ENCODE data around the gene PLLP. TPM values are rescaled to one million over a fixed set of nuclear protein-coding genes. Genes with fewer than 3 reads are reported as not detected.
A peak's percentile ranks its signal among the peaks of the same experiment; 100 is the strongest.
"Not testable (repeated sequence)": the region's sequence is repeated elsewhere in the genome, so short reads cannot be mapped to it uniquely, and the experiment has no call there.

PLLP gene
- total RNA-seq, 4 donors from 2014 or later = 9.0 to 49.1 (median 12.2) TPM

GRCh38 chr16:57282510-57283213 is 1.8 kb downstream of the PLLP start:
- no peak for DNase-seq (ENCODE audit: low spot score)
- ATAC-seq (ENCODE audit: low FRiP score) = no peak
- TF ChIP-seq CTCF (IDR thresholded peaks at IDR 0.05) = no peak

- DNase-seq (ENCODE audit: low spot score) (no peak), ATAC-seq (ENCODE audit: low FRiP score) (no peak)
- TF ChIP-seq CTCF (IDR thresholded peaks at IDR 0.05) = no peak
Observed at GRCh38 chr16:57281791-57282190, 2.7 kb downstream of the PLLP start.

GRCh38 chr16:57279780-57280638 is 4.5 kb downstream of the PLLP start:
- DNase-seq (ENCODE audit: low spot score) (no peak), ATAC-seq (ENCODE audit: low FRiP score) (no peak)
- TF ChIP-seq CTCF (IDR thresholded peaks at IDR 0.05) = no peak

GRCh38 chr16:57278494-57278893 is 6.0 kb downstream of the PLLP start:
- DNase-seq (ENCODE audit: low spot score) (no peak), ATAC-seq (ENCODE audit: low FRiP score) (no peak)
- no peak for TF ChIP-seq CTCF (IDR thresholded peaks at IDR 0.05)

- ATAC-seq (ENCODE audit: low FRiP score) (no peak), DNase-seq (ENCODE audit: low spot score) (no peak)
- TF ChIP-seq CTCF (IDR thresholded peaks at IDR 0.05) = no peak
Observed at GRCh38 chr16:57277586-57277985, 6.9 kb downstream of the PLLP start.

- DNase-seq (ENCODE audit: low spot score) (no peak), ATAC-seq (ENCODE audit: low FRiP score) (peak; percentile 39)
- no peak for TF ChIP-seq CTCF (IDR thresholded peaks at IDR 0.05)
Observed at GRCh38 chr16:57276596-57276995, 7.9 kb downstream of the PLLP start.

GRCh38 chr16:57275946-57276345 is 8.5 kb downstream of the PLLP start:
- ATAC-seq (ENCODE audit: low FRiP score); DNase-seq (ENCODE audit: low spot score): not testable (repeated sequence)

All from omental fat pad (tissue), 4 donors.